Endodermal cell (in vitro differentiated cells): Measurements from ENCODE around the gene KLHDC9. TPM values are rescaled to one million over a fixed set of nuclear protein-coding genes. Genes with fewer than 3 reads are reported as not detected.

ENCODE experiments used
- DNase-seq: peaks from one replicate; pipeline ENCODE4 v3.0.0-alpha.2; 2017
- H3K27ac ChIP-seq: 2 replicates; pipeline ENCODE4 v1.5.1; 2013; ENCODE audit warnings: mild to moderate bottlenecking, low read depth, low read length, moderate library complexity
- H3K27me3 ChIP-seq: 2 replicates; pipeline ENCODE4 v1.6.1; 2013; ENCODE audit warnings: mild to moderate bottlenecking, low read length, moderate library complexity; ENCODE audit not compliant: insufficient read depth, control insufficient read depth, poor library complexity, severe bottlenecking
- H3K36me3 ChIP-seq: 2 replicates; pipeline ENCODE4 v1.7.0; 2013; ENCODE audit warnings: mild to moderate bottlenecking, low read length, moderate library complexity; ENCODE audit not compliant: control insufficient read depth, insufficient read depth
- H3K4me1 ChIP-seq: one replicate; pipeline ENCODE4 v1.7.0; 2013; ENCODE audit warnings: low read length; ENCODE audit not compliant: control insufficient read depth, insufficient read depth
- H3K4me3 ChIP-seq: 2 replicates; pipeline ENCODE4 v1.5.1; 2013; ENCODE audit warnings: mild to moderate bottlenecking, low read length, moderate library complexity
- H3K9ac ChIP-seq: 2 replicates; pipeline ENCODE4 v1.6.1; 2013; ENCODE audit warnings: mild to moderate bottlenecking, low read length, moderate library complexity; ENCODE audit not compliant: poor library complexity, severe bottlenecking; ENCODE audit errors: extremely low read depth
- H3K9me3 ChIP-seq: 2 replicates; pipeline ENCODE4 v1.6.1; 2013; ENCODE audit warnings: mild to moderate bottlenecking, low read length, moderate library complexity; ENCODE audit not compliant: control insufficient read depth
- H3K27ac Mint-ChIP-seq: 2 replicates; pipeline ENCODE4 v1.8.0; 2020; ENCODE audit warnings: mixed read lengths
- H3K27me3 Mint-ChIP-seq: 2 replicates; pipeline ENCODE4 v1.8.0; 2021; ENCODE audit warnings: mild to moderate bottlenecking, mixed read lengths; ENCODE audit not compliant: insufficient read depth
- H3K36me3 Mint-ChIP-seq: 2 replicates; pipeline ENCODE4 v1.8.0; 2020; ENCODE audit warnings: low read depth, mixed read lengths
- H3K4me1 Mint-ChIP-seq: 2 replicates; pipeline ENCODE4 v1.8.0; 2020; ENCODE audit warnings: mixed read lengths
- H3K4me3 Mint-ChIP-seq: 2 replicates; pipeline ENCODE4 v1.8.0; 2020; ENCODE audit warnings: mild to moderate bottlenecking, moderate library complexity, mixed read lengths
- H3K9me3 Mint-ChIP-seq: 2 replicates; pipeline ENCODE4 v1.8.0; 2020; ENCODE audit warnings: mild to moderate bottlenecking, mixed read lengths
- CTCF ChIP-seq: fragments of 200-600 bp; sonication (generic); conservative IDR thresholded peaks from 2 replicates; pipeline ENCODE4 v1.5.0; 2021; ENCODE audit warnings: antibody characterized with exemption, mild to moderate bottlenecking
- WGBS, 2 experiments: methylation state at CpG; one replicate each; pipeline versions ENCODE4 v1.1.5 to v1.1.7; 2013; ENCODE audit warnings: missing lambda C conversion rate in 2 of 2, mixed read lengths in 1 of 2; ENCODE audit not compliant: insufficient coverage in 1 of 2, insufficient read length in 1 of 2; 5-methylcytosine and 5-hydroxymethylcytosine counted together
- total RNA-seq, 2 donors: library from RNA; stranded (reverse); fragmentation: NEBNext Ultra II Directional in 1 of 2; extraction: Animal tissue kit (Norgen Biotek cat#: 25700) in 1 of 2; gene quantifications; 2 replicates in 1 of 2; 3 replicates in 1 of 2; pipeline ENCODE4 v1.2.1, GENCODE V29; 2021

KLHDC9 gene
- total RNA-seq, 2 donors from 2014 or later, result 14.6 to 25.4 TPM

DNA sequence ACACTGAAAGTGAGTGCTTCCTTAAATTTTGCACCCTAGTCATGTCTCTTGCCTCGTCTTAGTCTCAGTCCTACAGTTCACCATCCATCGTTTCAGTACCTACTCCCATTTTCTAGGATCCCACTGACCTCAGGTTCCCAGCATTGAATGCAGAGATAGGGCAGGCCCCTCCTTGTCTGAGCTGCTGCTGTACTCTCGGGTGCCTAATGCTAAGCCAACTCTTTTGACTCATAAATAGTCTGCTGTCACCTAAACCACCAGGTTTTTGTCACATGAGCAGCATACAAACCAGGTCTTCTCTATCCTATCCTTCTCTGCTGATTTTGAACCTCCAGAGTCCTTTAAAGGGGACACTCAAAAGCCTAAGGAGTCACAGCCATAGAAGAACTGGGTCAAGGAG, 31.5 kb upstream of the KLHDC9 start:
- H3K4me3 ChIP-seq, result no peak overlapping the region
- TF ChIP-seq CTCF, result no peak
- no peak overlapping the region for H3K27ac Mint-ChIP-seq

DNA sequence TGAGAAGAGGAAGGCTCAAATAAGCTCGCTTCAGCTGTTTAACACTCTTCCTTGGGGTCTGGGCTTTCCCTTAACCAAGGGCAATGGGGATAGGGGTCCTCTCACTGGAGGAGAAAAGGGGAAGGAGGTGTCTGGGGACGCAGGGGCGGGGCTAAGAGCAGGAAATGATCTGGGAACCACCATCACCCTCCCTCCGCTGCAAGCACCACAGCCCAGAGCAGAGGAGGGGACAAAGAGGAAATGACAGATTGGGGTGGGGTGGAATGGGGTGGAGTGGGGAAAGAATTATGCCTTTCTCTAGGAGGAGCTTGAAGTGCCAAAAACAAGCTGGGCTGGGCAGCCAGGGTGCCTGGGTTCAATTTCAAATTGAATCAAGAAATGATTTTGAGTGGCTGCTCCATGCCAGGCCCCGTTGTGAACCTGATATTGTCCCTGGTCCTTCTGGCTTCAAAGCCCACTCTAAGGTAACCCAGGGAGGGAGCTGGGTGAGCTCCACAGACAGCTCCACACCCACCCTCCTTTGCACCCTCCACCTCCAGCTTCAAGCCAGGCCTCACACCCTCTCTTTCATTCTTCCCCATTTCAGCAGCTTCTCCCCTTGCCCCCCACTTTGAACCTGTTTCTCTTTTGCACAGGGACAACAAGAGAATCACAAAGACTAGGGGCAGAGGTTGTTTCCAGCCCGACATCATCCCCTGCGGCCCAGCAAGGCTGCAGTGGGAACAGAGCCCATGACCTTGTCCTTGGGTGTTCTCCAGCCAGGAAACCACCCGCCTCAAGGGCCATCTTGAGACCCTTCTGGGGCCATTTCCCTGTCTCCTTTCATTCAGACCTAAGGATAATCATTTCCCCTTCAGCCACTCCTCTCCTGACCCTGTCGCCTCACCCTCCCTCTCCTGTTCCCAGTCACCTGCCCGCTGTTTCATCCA, 29.6 kb upstream of the KLHDC9 start:
- peak; percentile 75 for DNase-seq
- no peak overlapping the region for H3K9ac ChIP-seq

More for the DNA sequence above, 31.5 kb upstream of the KLHDC9 start:
- Mint-ChIP-seq H3K4me3 (no peak overlapping the region), H3K9me3 (no peaks in the 10 kb centered on the region), H3K36me3 (no peaks in the 10 kb centered on the region), H3K4me1 (peaks cover 8% of the 10 kb centered on the region), H3K27me3 (no peaks in the 10 kb centered on the region)
- Histone ChIP-seq H3K4me1 (no peaks in the 10 kb centered on the region), H3K27ac (no peak overlapping the region), H3K27me3 (no peaks in the 10 kb centered on the region), H3K9ac (no peak overlapping the region), H3K36me3 (no peaks in the 10 kb centered on the region), H3K9me3 (no peaks in the 10 kb centered on the region)
- DNase-seq, result no peak
- 80 to 91% methylated on average over 2 to 3 of the region's 3 CpGs for WGBS, 2 experiments

GRCh38 chr1:161069241-161069640, 28.9 kb upstream of the KLHDC9 start:
- peaks cover 8% of the 10 kb centered on the region for H3K4me1 Mint-ChIP-seq
- DNase-seq, result no peak
- no peak for TF ChIP-seq CTCF
- no peaks in the 10 kb centered on the region for H3K9me3 Mint-ChIP-seq
- Histone ChIP-seq H3K27me3 (no peaks in the 10 kb centered on the region), H3K4me3 (no peak overlapping the region), H3K4me1 (no peaks in the 10 kb centered on the region), H3K27ac (no peak overlapping the region), H3K9me3 (no peaks in the 10 kb centered on the region), H3K36me3 (no peaks in the 10 kb centered on the region), H3K9ac (no peak overlapping the region)
- H3K27ac Mint-ChIP-seq, result no peak overlapping the region
- no peaks in the 10 kb centered on the region for H3K36me3 Mint-ChIP-seq
- H3K4me3 Mint-ChIP-seq, result no peak overlapping the region
- no peaks in the 10 kb centered on the region for H3K27me3 Mint-ChIP-seq
- 87% methylated on average over 3 to 9 of the region's 9 CpGs for WGBS, 2 experiments

More for the DNA sequence above, 29.6 kb upstream of the KLHDC9 start:
- no peaks in the 10 kb centered on the region for H3K9me3 Mint-ChIP-seq
- Histone ChIP-seq H3K4me1 (no peaks in the 10 kb centered on the region), H3K36me3 (no peaks in the 10 kb centered on the region), H3K27ac (no peak overlapping the region), H3K27me3 (no peaks in the 10 kb centered on the region), H3K9me3 (no peaks in the 10 kb centered on the region), H3K4me3 (no peak overlapping the region)
- no peaks in the 10 kb centered on the region for H3K36me3 Mint-ChIP-seq
- H3K4me1 Mint-ChIP-seq, result peaks cover 8% of the 10 kb centered on the region
- no peak for TF ChIP-seq CTCF
- no peak overlapping the region for H3K4me3 Mint-ChIP-seq
- no peak overlapping the region for H3K27ac Mint-ChIP-seq
- 87 to 92% methylated on average over 5 to 10 of the region's 10 CpGs for WGBS, 2 experiments
- no peaks in the 10 kb centered on the region for H3K27me3 Mint-ChIP-seq
